ENCODE data around the gene PRDM16. TPM values are rescaled to one million over a fixed set of nuclear protein-coding genes. Genes with fewer than 3 reads are reported as not detected.

Gene PRDM16
- total RNA-seq, 1 experiment from 2014 or later = 22.3 TPM

DNA sequence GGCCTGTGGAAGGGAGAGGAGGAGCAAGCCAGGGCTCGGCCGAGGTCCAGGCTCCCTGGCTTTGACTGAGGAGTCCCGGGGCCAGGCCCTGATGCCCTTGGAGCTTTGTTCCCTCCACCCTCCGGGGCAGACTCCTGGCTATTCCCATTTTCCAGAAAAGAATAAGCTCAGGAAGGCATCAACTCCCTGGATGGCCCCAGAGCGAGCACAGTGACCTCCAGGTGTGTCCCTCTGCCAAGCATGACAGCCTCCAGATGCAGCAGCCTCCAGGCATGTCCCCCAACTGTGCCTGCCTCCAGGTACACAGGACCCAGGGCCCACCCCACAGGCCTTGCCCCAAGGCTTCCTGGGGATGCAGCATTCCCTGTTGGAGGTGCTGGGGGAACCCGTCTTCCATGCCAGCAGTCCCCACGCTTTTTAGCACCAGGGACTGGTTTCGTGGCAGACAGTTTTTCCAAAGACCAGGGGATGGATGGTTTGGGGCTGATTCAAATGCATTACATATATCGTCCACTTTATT is 369.7 kb downstream of the PRDM16 start:
- DNase-seq (ENCODE audit: low read depth, low spot score) (no peak), ATAC-seq (no peak)
- TF ChIP-seq TCF7L2 (IDR thresholded peaks at IDR 0.05; ENCODE audit: low read depth, low read length) = no peak
- TF ChIP-seq SIN3A (IDR thresholded peaks at IDR 0.05; ENCODE audit: borderline replicate concordance, insufficient read depth, low read depth, low read length) = no peak
- TF ChIP-seq, protein P1, sequence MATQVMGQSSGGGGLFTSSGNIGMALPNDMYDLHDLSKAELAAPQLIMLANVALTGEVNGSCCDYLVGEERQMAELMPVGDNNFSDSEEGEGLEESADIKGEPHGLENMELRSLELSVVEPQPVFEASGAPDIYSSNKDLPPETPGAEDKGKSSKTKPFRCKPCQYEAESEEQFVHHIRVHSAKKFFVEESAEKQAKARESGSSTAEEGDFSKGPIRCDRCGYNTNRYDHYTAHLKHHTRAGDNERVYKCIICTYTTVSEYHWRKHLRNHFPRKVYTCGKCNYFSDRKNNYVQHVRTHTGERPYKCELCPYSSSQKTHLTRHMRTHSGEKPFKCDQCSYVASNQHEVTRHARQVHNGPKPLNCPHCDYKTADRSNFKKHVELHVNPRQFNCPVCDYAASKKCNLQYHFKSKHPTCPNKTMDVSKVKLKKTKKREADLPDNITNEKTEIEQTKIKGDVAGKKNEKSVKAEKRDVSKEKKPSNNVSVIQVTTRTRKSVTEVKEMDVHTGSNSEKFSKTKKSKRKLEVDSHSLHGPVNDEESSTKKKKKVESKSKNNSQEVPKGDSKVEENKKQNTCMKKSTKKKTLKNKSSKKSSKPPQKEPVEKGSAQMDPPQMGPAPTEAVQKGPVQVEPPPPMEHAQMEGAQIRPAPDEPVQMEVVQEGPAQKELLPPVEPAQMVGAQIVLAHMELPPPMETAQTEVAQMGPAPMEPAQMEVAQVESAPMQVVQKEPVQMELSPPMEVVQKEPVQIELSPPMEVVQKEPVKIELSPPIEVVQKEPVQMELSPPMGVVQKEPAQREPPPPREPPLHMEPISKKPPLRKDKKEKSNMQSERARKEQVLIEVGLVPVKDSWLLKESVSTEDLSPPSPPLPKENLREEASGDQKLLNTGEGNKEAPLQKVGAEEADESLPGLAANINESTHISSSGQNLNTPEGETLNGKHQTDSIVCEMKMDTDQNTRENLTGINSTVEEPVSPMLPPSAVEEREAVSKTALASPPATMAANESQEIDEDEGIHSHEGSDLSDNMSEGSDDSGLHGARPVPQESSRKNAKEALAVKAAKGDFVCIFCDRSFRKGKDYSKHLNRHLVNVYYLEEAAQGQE (IDR thresholded peaks at IDR 0.05; ENCODE audit: insufficient read depth in 1 of 2, low read depth in 2 of 2, low read length in 1 of 2) = no peak
- TF ChIP-seq, protein P2, sequence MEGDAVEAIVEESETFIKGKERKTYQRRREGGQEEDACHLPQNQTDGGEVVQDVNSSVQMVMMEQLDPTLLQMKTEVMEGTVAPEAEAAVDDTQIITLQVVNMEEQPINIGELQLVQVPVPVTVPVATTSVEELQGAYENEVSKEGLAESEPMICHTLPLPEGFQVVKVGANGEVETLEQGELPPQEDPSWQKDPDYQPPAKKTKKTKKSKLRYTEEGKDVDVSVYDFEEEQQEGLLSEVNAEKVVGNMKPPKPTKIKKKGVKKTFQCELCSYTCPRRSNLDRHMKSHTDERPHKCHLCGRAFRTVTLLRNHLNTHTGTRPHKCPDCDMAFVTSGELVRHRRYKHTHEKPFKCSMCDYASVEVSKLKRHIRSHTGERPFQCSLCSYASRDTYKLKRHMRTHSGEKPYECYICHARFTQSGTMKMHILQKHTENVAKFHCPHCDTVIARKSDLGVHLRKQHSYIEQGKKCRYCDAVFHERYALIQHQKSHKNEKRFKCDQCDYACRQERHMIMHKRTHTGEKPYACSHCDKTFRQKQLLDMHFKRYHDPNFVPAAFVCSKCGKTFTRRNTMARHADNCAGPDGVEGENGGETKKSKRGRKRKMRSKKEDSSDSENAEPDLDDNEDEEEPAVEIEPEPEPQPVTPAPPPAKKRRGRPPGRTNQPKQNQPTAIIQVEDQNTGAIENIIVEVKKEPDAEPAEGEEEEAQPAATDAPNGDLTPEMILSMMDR (IDR thresholded peaks at IDR 0.05) = no peak
- no peak for TF ChIP-seq POLR2AphosphoS5 (IDR thresholded peaks at IDR 0.05; ENCODE audit: low read depth, low read length)
- Histone ChIP-seq H3K4me1 (ENCODE audit: control insufficient read depth, insufficient read depth, low read length) (no peaks in the 10 kb centered on the region), H3K9me3 (ENCODE audit: control insufficient read depth, insufficient read depth, low read depth, low read length) (no peaks in the 10 kb centered on the region), H3K4me3 (ENCODE audit: low read depth in 2 of 2, low read length in 2 of 2) (no peak overlapping the region), H3K27me3 (ENCODE audit: control insufficient read depth, insufficient read depth, low read length) (no peaks in the 10 kb centered on the region; the same call in 1 of the 2 replicates), H3K36me3 (ENCODE audit: control insufficient read depth, insufficient read depth, low read length) (no peaks in the 10 kb centered on the region), H3K27ac (ENCODE audit: low read length) (no peak overlapping the region)
- intact Hi-C loops (cut with micrococcal nuclease; ENCODE audit: unreplicated experiment) = no loop called here
- POLR2A ChIA-PET = no interaction called here
- in situ Hi-C loops (cut with HindIII; ENCODE audit: low pct_unique_long_range_greater_than_20kb, low sequenced_read_pairs) = no loop called here
- BruUV-seq (replicated peaks) = no TSS peak
- CTCF ChIA-PET = no interaction called here

DNA sequence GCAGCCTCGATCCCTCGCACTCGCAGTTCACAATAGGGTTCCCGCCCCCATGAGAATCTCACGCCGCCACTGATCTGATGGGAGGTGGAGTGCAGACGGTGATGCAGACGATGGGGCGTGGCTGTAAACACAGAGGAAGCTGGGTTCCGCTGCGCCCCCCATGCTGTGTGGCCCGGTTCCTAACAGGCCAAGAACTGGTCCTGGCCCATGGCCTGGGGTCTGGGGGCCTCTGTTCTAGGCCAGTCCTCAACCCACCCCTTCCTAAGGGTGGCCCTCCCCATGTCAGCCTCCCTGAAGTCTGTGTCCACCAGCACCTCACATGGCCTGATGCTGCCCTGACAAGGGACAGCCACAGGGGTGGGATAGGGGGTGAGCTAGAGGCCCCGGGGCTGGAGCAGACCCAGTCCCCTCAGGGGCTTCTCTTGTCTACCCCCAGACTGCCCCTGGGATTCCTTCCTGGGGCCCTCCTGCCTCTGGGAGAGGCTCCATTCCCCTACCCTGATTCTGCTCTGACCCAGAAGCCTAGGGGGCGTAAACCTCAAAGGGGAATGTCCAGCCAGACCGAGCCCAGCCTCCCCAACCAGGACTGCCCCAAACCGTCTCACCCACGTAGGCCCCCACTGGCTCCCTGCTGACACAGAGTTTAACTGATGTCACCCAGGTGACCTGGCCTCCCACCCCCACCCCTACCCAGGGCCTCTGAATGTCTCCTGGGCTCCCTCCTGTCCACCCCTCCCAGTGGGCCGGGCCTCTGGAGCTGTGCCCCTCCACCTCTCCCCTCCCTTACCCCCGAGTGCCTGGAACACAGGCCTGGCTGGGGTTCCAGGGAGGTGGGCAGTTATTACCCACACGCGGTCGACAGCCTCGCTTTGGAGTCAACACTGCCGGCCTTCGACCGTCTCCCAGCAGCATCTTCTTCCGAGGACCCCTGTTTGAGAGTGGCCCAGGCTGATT is 370.6 kb downstream of the PRDM16 start:
- intact Hi-C loops (cut with micrococcal nuclease; ENCODE audit: unreplicated experiment) = no loop called here
- TF ChIP-seq POLR2AphosphoS5 (IDR thresholded peaks at IDR 0.05; ENCODE audit: low read depth, low read length) = no peak
- Histone ChIP-seq H3K9me3 (ENCODE audit: control insufficient read depth, insufficient read depth, low read depth, low read length) (no peaks in the 10 kb centered on the region), H3K36me3 (ENCODE audit: control insufficient read depth, insufficient read depth, low read length) (no peaks in the 10 kb centered on the region), H3K4me1 (ENCODE audit: control insufficient read depth, insufficient read depth, low read length) (no peaks in the 10 kb centered on the region), H3K4me3 (ENCODE audit: low read depth in 2 of 2, low read length in 2 of 2) (no peak overlapping the region), H3K27me3 (ENCODE audit: control insufficient read depth, insufficient read depth, low read length) (no peaks in the 10 kb centered on the region; the same call in 1 of the 2 replicates), H3K27ac (ENCODE audit: low read length) (no peak overlapping the region)
- DNase-seq (ENCODE audit: low read depth, low spot score) = no peak
- CTCF ChIA-PET = interaction anchor here (0.6 to 1.1 kb wide), 3 partner anchors 13 to 197 kb away, joined by 3 to 7 read pairs (median 3); no protein-coding TSS in a partner anchor
- no TSS peak for BruUV-seq (replicated peaks)
- POLR2A ChIA-PET = no interaction called here
- in situ Hi-C loops (cut with HindIII; ENCODE audit: low pct_unique_long_range_greater_than_20kb, low sequenced_read_pairs) = no loop called here
- peak; percentile 46; the same call in 1 of the 2 replicates for ATAC-seq
